PFSK-1 (cell line): Measurements from ENCODE around the gene SEPSECS.

Source experiments
- FOXP2 ChIP-seq: optimal IDR thresholded peaks from 2 replicates; pipeline ENCODE3; 2011; ENCODE audit warnings: borderline replicate concordance, control low read depth, inconsistent platforms; ENCODE audit not compliant: insufficient read depth; ENCODE audit errors: extremely low read length, extremely low read depth
- POLR2AphosphoS5 ChIP-seq: IDR thresholded peaks from 2 replicates; pipeline ENCODE4 v1.6.1; 2012; ENCODE audit warnings: low read depth, mild to moderate bottlenecking, control low read depth, low read length, moderate library complexity
- REST ChIP-seq, 2 experiments: IDR thresholded peaks; 2 replicates each; pipeline versions ENCODE4 v1.6.1 to v1.8.0; 2011 to 2012; ENCODE audit warnings: low read depth in 2 of 2, low read length in 2 of 2, control low read depth in 1 of 2, inconsistent platforms in 1 of 2, mild to moderate bottlenecking in 1 of 2, moderate library complexity in 1 of 2; ENCODE audit not compliant: insufficient read depth in 1 of 2
- TAF1 ChIP-seq: IDR thresholded peaks from 2 replicates; pipeline ENCODE4 v1.6.1; 2012; ENCODE audit warnings: low read length, control low read depth, borderline replicate concordance; ENCODE audit not compliant: insufficient read depth

- TF ChIP-seq REST (IDR thresholded peaks at IDR 0.05; ENCODE audit: insufficient read depth in 1 of 2, low read depth in 2 of 2, low read length in 2 of 2) (no peak), TAF1 (no peak), FOXP2 (no peak), POLR2AphosphoS5 (no peak)
Measured at GRCh38 chr4:25172961-25173915, 13.0 kb upstream of the SEPSECS start.
